Keratinocyte (primary cell): ENCODE measurements around the gene HABP4.

Experiments used
- CTCF ChIP-seq, 3 experiments: IDR thresholded peaks in 1 of 3; conservative IDR thresholded peaks in 1 of 3; optimal IDR thresholded peaks in 1 of 3; 2 replicates in 2 of 3; 3 replicates in 1 of 3; pipeline versions ENCODE3 to v1.5.1; 2011; ENCODE audit warnings: low read length in 3 of 3, mild to moderate bottlenecking in 3 of 3, moderate library complexity in 2 of 3, control low read depth in 1 of 3, inconsistent platforms in 1 of 3; ENCODE audit not compliant: insufficient read depth in 2 of 3; ENCODE audit errors: extremely low read depth in 1 of 3
- EZH2 ChIP-seq: IDR thresholded peaks from one replicate; pipeline ENCODE4 v1.6.1; 2012; ENCODE audit warnings: inconsistent platforms, mild to moderate bottlenecking, low read length, moderate library complexity

GRCh38 chr9:96412174-96412913, 37.6 kb upstream of the HABP4 start:
- TF ChIP-seq CTCF (optimal IDR thresholded peaks at IDR 0.05 in 1 of 3, IDR thresholded peaks at IDR 0.05 in 1 of 3, conservative IDR thresholded peaks at IDR 0.05 in 1 of 3; ENCODE audit: extremely low read depth in 1 of 3, insufficient read depth in 2 of 3, low read length in 3 of 3) (no peak), EZH2 (no peak)
